SK-N-SH (cell line): ENCODE results near the gene GTSF1L. TPM values are rescaled to one million over a fixed set of nuclear protein-coding genes. Genes with fewer than 3 reads are reported as not detected.

Source experiments
- CTCF ChIA-PET: fragments of 300-600, 350-600 bp; formaldehyde crosslinking; extraction: SDS; loops from one replicate; lab custom pipeline; 2021; lab: Yijun Ruan, JAX
- POLR2A ChIA-PET: fragments of 350-600 bp; sonication (Branson Sonifier 250); formaldehyde crosslinking; extraction: SDS; loops from one replicate; lab custom pipeline; 2020; ENCODE audit warnings: antibody characterized with exemption, inconsistent platforms; lab: Yijun Ruan, JAX
- DNase-seq: peaks from one replicate; pipeline ENCODE4 v3.0.0; 2012
- H2AFZ ChIP-seq: fragments of 200-600 bp; sonication (generic); 2 replicates; pipeline ENCODE4 v1.8.1; 2016; ENCODE audit warnings: antibody characterized with exemption, mild to moderate bottlenecking, low read depth
- H3F3A ChIP-seq: fragments of 200-600 bp; sonication (generic); replicated peaks from 2 replicates; pipeline ENCODE3; 2016; ENCODE audit warnings: antibody characterized with exemption, mild to moderate bottlenecking; ENCODE audit not compliant: insufficient read depth
- H3K27ac ChIP-seq, 2 experiments: fragments of 200-500 bp in 1 of 2; fragments of 200-600 bp in 1 of 2; sonication (Bioruptor generic) in 1 of 2; sonication (generic), shearing (Covaris generic) in 1 of 2; 2 replicates each; pipeline versions ENCODE4 v1.5.1 to v1.6.1; 2014 to 2016; ENCODE audit warnings: low read depth in 2 of 2, inconsistent platforms in 1 of 2, low read length in 1 of 2, mild to moderate bottlenecking in 1 of 2, mixed read lengths in 1 of 2
- H3K27me3 ChIP-seq: fragments of 200-600 bp; sonication (generic), shearing (Covaris generic); 2 replicates; pipeline ENCODE4 v1.6.1; 2016; ENCODE audit warnings: mixed run types; ENCODE audit not compliant: insufficient read depth
- H3K36me3 ChIP-seq, 2 experiments: fragments of 200-500 bp in 1 of 2; fragments of 200-600 bp in 1 of 2; sonication (Bioruptor generic) in 1 of 2; sonication (generic) in 1 of 2; replicated peaks in 1 of 2; 2 replicates each; pipeline versions ENCODE3 to v1.5.1; 2014 to 2016; ENCODE audit warnings: low read length in 1 of 2, mild to moderate bottlenecking in 1 of 2; ENCODE audit not compliant: insufficient read depth in 2 of 2, control insufficient read depth in 1 of 2
- H3K4me1 ChIP-seq, 2 experiments: fragments of 200-500 bp in 1 of 2; fragments of 200-600 bp in 1 of 2; sonication (Bioruptor generic) in 1 of 2; sonication (generic), shearing (Covaris generic) in 1 of 2; 2 replicates each; pipeline versions ENCODE4 v1.5.1 to v1.6.1; 2014 to 2016; ENCODE audit warnings: low read depth in 1 of 2, low read length in 1 of 2, mixed run types in 1 of 2; ENCODE audit not compliant: insufficient read depth in 2 of 2, control insufficient read depth in 1 of 2
- H3K4me2 ChIP-seq: fragments of 200-600 bp; sonication (generic), shearing (Covaris generic); 2 replicates; pipeline ENCODE4 v1.6.1; 2017; ENCODE audit warnings: mixed run types
- H3K4me3 ChIP-seq, 2 experiments: fragments of 200-500 bp in 1 of 2; fragments of 200-600 bp in 1 of 2; sonication (Bioruptor generic) in 1 of 2; sonication (generic), shearing (Covaris generic) in 1 of 2; 2 replicates each; pipeline versions ENCODE4 v1.5.1 to v1.8.1; 2014 to 2016; ENCODE audit warnings: low read depth in 2 of 2, inconsistent platforms in 1 of 2, low read length in 1 of 2, mild to moderate bottlenecking in 1 of 2, mixed read lengths in 1 of 2, moderate library complexity in 1 of 2
- H3K79me2 ChIP-seq: fragments of 200-600 bp; sonication (generic); 2 replicates; pipeline ENCODE4 v1.8.1; 2017; ENCODE audit warnings: mild to moderate bottlenecking; ENCODE audit not compliant: insufficient read depth
- H3K9ac ChIP-seq: fragments of 200-600 bp; sonication (generic); 2 replicates; pipeline ENCODE4 v1.6.1; 2017; ENCODE audit warnings: mixed run types
- H3K9me2 ChIP-seq: fragments of 200-600 bp; sonication (generic); 2 replicates; pipeline ENCODE4 v1.6.1; 2017; ENCODE audit warnings: mixed run types
- H3K9me3 ChIP-seq: fragments of 200-600 bp; sonication (generic); 2 replicates; pipeline ENCODE4 v1.6.1; 2017; ENCODE audit warnings: mixed run types, mild to moderate bottlenecking, moderate library complexity
- H4K20me1 ChIP-seq: fragments of 200-600 bp; sonication (generic); 2 replicates; pipeline ENCODE4 v1.6.1; 2017; ENCODE audit warnings: mild to moderate bottlenecking, mixed run types; ENCODE audit not compliant: insufficient read depth
- EP300 ChIP-seq, 2 experiments: IDR thresholded peaks; 2 replicates each; pipeline versions ENCODE4 v1.4.0 to v1.6.1; 2012; ENCODE audit warnings: borderline replicate concordance in 1 of 2, low read depth in 1 of 2, low read length in 1 of 2
- GABPA ChIP-seq: IDR thresholded peaks from 2 replicates; pipeline ENCODE4 v1.4.0; 2012; ENCODE audit warnings: low read depth, mild to moderate bottlenecking
- GATA2 ChIP-seq: sonication (generic); formaldehyde crosslinking; IDR thresholded peaks from 2 replicates; pipeline ENCODE4 v1.5.0; 2020; ENCODE audit warnings: mild to moderate bottlenecking, missing genetic modification reagents
- NFIC ChIP-seq: IDR thresholded peaks from 2 replicates; pipeline ENCODE4 v1.4.0; 2012; ENCODE audit warnings: borderline replicate concordance
- RAD21 ChIP-seq: IDR thresholded peaks from 2 replicates; pipeline ENCODE4 v1.6.1; 2012; ENCODE audit warnings: mild to moderate bottlenecking, low read length
- REST ChIP-seq: IDR thresholded peaks from 2 replicates; pipeline ENCODE4 v1.6.1; 2012; ENCODE audit warnings: mild to moderate bottlenecking, low read depth, low read length, moderate library complexity
- RFX5 ChIP-seq: IDR thresholded peaks from 2 replicates; pipeline ENCODE4 v1.6.1; 2012; ENCODE audit warnings: mild to moderate bottlenecking, improper control_type of control experiment, low read length
- RXRA ChIP-seq: IDR thresholded peaks from 2 replicates; pipeline ENCODE4 v1.4.0; 2012; ENCODE audit warnings: low read depth, mild to moderate bottlenecking, borderline replicate concordance
- SIN3A ChIP-seq: IDR thresholded peaks from 2 replicates; pipeline ENCODE4 v1.6.1; 2012; ENCODE audit warnings: low read depth, mild to moderate bottlenecking, low read length, moderate library complexity, borderline replicate concordance
- TAF1 ChIP-seq: IDR thresholded peaks from 2 replicates; pipeline ENCODE4 v1.6.1; 2012; ENCODE audit warnings: low read depth, mild to moderate bottlenecking, low read length, moderate library complexity, borderline replicate concordance
- TCF12 ChIP-seq: IDR thresholded peaks from 2 replicates; pipeline ENCODE4 v1.4.0; 2012
- USF1 ChIP-seq: IDR thresholded peaks from 2 replicates; pipeline ENCODE4 v1.4.0; 2012; ENCODE audit warnings: low read depth, borderline replicate concordance
- USF2 ChIP-seq: fragments of 150-350 bp; IDR thresholded peaks from 2 replicates; pipeline ENCODE4 v1.6.1; 2017; ENCODE audit warnings: antibody characterized with exemption, low read length, low read depth, borderline replicate concordance
- WGBS: methylation state at CpG from one replicate; pipeline ENCODE4 v1.1.6; 2017; ENCODE audit warnings: low lambda C conversion rate; 5-methylcytosine and 5-hydroxymethylcytosine counted together
- polyA plus RNA-seq, 3 experiments: library from polyadenylated mRNA; depleted of rRNA; stranded (reverse); fragments of >200 nt; gene quantifications; 2 replicates each; pipeline ENCODE4 v1.2.3, GENCODE V29; 2012
- TF ChIP-seq, protein P1 (sequence below): fragments of 200-600 bp; sonication (generic); IDR thresholded peaks from 2 replicates; pipeline ENCODE4 v1.6.1; 2017; ENCODE audit warnings: antibody characterized with exemption, mild to moderate bottlenecking, moderate library complexity

The GTSF1L gene
- polyA plus RNA-seq, 1 of the 3 experiments (the other 2 are of a cell fraction), result not detected

DNA sequence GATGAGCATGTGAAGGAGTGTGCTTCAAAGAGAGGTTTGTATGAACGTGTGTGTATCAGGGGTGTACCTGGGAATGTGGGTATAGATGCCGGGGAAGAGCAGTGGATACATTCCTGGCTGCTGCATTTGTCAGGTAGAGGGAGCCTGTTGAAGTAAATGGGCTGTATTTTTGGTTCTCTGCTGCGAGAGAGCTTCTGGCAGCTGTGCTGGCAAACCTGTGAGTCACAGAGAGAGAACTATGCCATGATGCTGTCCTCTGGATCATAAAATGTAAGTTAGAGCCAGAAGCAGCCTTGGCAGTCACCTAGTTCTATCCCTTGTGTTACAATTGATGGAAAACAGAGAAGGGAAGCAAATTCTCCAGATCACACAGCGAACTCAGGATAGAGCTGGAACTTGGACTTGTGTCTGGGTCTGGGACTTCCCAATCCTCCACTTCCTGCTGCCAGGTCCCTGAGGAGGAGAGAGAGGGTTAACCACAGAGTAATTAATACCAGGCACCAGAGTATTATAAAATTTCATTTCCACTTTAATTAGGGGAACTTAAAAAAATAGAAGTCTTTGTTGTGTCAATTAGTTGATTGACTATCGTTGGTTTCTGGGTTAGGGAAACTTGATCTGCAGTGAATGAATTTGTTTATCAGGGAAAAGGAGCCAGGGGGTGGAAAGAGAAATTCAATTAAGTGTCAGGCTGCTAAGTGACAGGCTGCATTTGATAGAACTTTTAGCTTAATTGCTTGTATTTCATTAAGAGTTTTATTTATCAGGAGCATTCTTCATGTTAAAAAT lies 41.1 kb upstream of the GTSF1L start:
- Histone ChIP-seq H3K4me3 (no peak overlapping the region), H3K36me3 (no peaks in the 10 kb centered on the region), H3K9ac (no peak overlapping the region), H3F3A (peaks cover 8% of the 10 kb centered on the region), H3K79me2 (no peaks in the 10 kb centered on the region), H3K27me3 (no peaks in the 10 kb centered on the region; the same call in 1 of the 2 replicates), H3K9me3 (no peaks in the 10 kb centered on the region), H2AFZ (no peak overlapping the region), H3K27ac (no peak overlapping the region), H3K4me2 (no peak overlapping the region), H4K20me1 (no peaks in the 10 kb centered on the region), H3K9me2 (no peaks in the 10 kb centered on the region), H3K4me1 (peaks cover 0 to 14% of the 10 kb centered on the region in 2 experiments; a peak in 2 of 4 replicates)
- POLR2A ChIA-PET, result no interaction called here
- CTCF ChIA-PET, result interaction anchor here (0.7 to 1.1 kb wide), 3 partner anchors 72 to 313 kb away, joined by 3 to 4 read pairs (median 3); no protein-coding TSS in a partner anchor
- no peak for TF ChIP-seq USF1
- no peak for TF ChIP-seq TAF1
- no peak for TF ChIP-seq REST
- no peak for TF ChIP-seq GATA2 (CRISPR knock-in tag)
- TF ChIP-seq NFIC, result no peak
- TF ChIP-seq, protein P1, sequence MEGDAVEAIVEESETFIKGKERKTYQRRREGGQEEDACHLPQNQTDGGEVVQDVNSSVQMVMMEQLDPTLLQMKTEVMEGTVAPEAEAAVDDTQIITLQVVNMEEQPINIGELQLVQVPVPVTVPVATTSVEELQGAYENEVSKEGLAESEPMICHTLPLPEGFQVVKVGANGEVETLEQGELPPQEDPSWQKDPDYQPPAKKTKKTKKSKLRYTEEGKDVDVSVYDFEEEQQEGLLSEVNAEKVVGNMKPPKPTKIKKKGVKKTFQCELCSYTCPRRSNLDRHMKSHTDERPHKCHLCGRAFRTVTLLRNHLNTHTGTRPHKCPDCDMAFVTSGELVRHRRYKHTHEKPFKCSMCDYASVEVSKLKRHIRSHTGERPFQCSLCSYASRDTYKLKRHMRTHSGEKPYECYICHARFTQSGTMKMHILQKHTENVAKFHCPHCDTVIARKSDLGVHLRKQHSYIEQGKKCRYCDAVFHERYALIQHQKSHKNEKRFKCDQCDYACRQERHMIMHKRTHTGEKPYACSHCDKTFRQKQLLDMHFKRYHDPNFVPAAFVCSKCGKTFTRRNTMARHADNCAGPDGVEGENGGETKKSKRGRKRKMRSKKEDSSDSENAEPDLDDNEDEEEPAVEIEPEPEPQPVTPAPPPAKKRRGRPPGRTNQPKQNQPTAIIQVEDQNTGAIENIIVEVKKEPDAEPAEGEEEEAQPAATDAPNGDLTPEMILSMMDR, result 0 out of 2 replicates have a peak, but pooled peaks have one; percentile 6
- TF ChIP-seq USF2, result no peak
- no peak for TF ChIP-seq SIN3A
- no peak for TF ChIP-seq EP300 (IDR thresholded peaks at IDR 0.05; ENCODE audit: borderline replicate concordance in 1 of 2, low read depth in 1 of 2, low read length in 1 of 2)
- TF ChIP-seq RAD21, result no peak
- TF ChIP-seq RXRA, result no peak
- TF ChIP-seq TCF12, result 0 out of 2 replicates have a peak, but pooled peaks have one; percentile 6
- no peak for TF ChIP-seq GABPA
- no peak for TF ChIP-seq RFX5
- WGBS, result 38% methylated on average over 5 of the region's 5 CpGs
- DNase-seq, result peak; percentile 50
